Muscle of arm (tissue), 14 donors: ENCODE data around the gene BLOC1S6. TPM values are rescaled to one million over a fixed set of nuclear protein-coding genes. Genes with fewer than 3 reads are reported as not detected.
A peak's percentile ranks its signal among the peaks of the same experiment; 100 is the strongest.

Experiments
- DNase-seq: peaks from one replicate; pipeline ENCODE4 v3.0.0-alpha.2; 2013
- long read RNA-seq, 11 donors: transcript quantifications; one replicate each; lab custom pipeline, GENCODE V29; 2026
- polyA plus RNA-seq, 12 donors: library from polyadenylated mRNA; unstranded; fragments of 120-200 nt; gene quantifications; one replicate each; pipeline ENCODE4 v1.2.1, GENCODE V29; 2013; ENCODE audit not compliant: insufficient read length in 12 of 12

Gene BLOC1S6
- polyA plus RNA-seq, result 10 to 100 TPM in 11 of 12 donors, not detected in 1; 35.3 to 65.4 (median 43.5) TPM
- long read RNA-seq, donor 1, full-length matches to known transcripts, result 9 of 9 reads
- long read RNA-seq, donor 1, partial matches to known transcripts, result 0 of 9 reads
- long read RNA-seq, donor 1, other reads (novel, unspliced or antisense), result 0 of 9 reads
- long read RNA-seq, donor 2, full-length matches to known transcripts, result 10 of 10 reads
- long read RNA-seq, donor 2, partial matches to known transcripts, result 0 of 10 reads
- long read RNA-seq, donor 2, other reads (novel, unspliced or antisense), result 0 of 10 reads
- long read RNA-seq, donor 3, full-length matches to known transcripts, result 6 of 6 reads
- long read RNA-seq, donor 3, partial matches to known transcripts, result 0 of 6 reads
- long read RNA-seq, donor 3, other reads (novel, unspliced or antisense), result 0 of 6 reads
- long read RNA-seq, donor 4, full-length matches to known transcripts, result 4 of 4 reads
- long read RNA-seq, donor 4, partial matches to known transcripts, result 0 of 4 reads
- long read RNA-seq, donor 4, other reads (novel, unspliced or antisense), result 0 of 4 reads
- long read RNA-seq, donor 5, full-length matches to known transcripts, result 17 of 17 reads
- long read RNA-seq, donor 5, partial matches to known transcripts, result 0 of 17 reads
- long read RNA-seq, donor 5, other reads (novel, unspliced or antisense), result 0 of 17 reads
- long read RNA-seq, donor 6, full-length matches to known transcripts, result 8 of 8 reads
- long read RNA-seq, donor 6, partial matches to known transcripts, result 0 of 8 reads
- long read RNA-seq, donor 6, other reads (novel, unspliced or antisense), result 0 of 8 reads
- long read RNA-seq, donor 7, full-length matches to known transcripts, result 6 of 6 reads
- long read RNA-seq, donor 7, partial matches to known transcripts, result 0 of 6 reads
- long read RNA-seq, donor 7, other reads (novel, unspliced or antisense), result 0 of 6 reads
- long read RNA-seq, donor 8, full-length matches to known transcripts, result 14 of 14 reads
- long read RNA-seq, donor 8, partial matches to known transcripts, result 0 of 14 reads
- long read RNA-seq, donor 8, other reads (novel, unspliced or antisense), result 0 of 14 reads
- long read RNA-seq, donor 9, full-length matches to known transcripts, result 5 of 5 reads
- long read RNA-seq, donor 9, partial matches to known transcripts, result 0 of 5 reads
- long read RNA-seq, donor 9, other reads (novel, unspliced or antisense), result 0 of 5 reads
- long read RNA-seq, donor 10, full-length matches to known transcripts, result 17 of 17 reads
- long read RNA-seq, donor 10, partial matches to known transcripts, result 0 of 17 reads
- long read RNA-seq, donor 10, other reads (novel, unspliced or antisense), result 0 of 17 reads
- long read RNA-seq, donor 11, full-length matches to known transcripts, result 15 of 15 reads
- long read RNA-seq, donor 11, partial matches to known transcripts, result 0 of 15 reads
- long read RNA-seq, donor 11, other reads (novel, unspliced or antisense), result 0 of 15 reads

GRCh38 chr15:45587095-45587862 lies at the start of gene BLOC1S6:
Gene BLOC1S6 (plus strand): TSS chr15:45587379. CDS start chr15:45587444, 65 bp downstream.
- DNase-seq, result peak; percentile 96

- DNase-seq, result no peak
Measured at GRCh38 chr15:45539680-45540079, 47.5 kb upstream of the BLOC1S6 start.

- DNase-seq, result no peak
Measured at GRCh38 chr15:45540531-45540930, 46.6 kb upstream of the BLOC1S6 start.

- no peak for DNase-seq
Measured at GRCh38 chr15:45543051-45543450, 44.1 kb upstream of the BLOC1S6 start.

- DNase-seq, result no peak
Measured at GRCh38 chr15:45544266-45545023, 42.7 kb upstream of the BLOC1S6 start.

GRCh38 chr15:45546789-45547188 lies 40.4 kb upstream of the BLOC1S6 start:
- no peak for DNase-seq

- no peak for DNase-seq
Measured at GRCh38 chr15:45548753-45549520, 38.2 kb upstream of the BLOC1S6 start.

GRCh38 chr15:45549541-45550220 lies 37.5 kb upstream of the BLOC1S6 start:
- no peak for DNase-seq

GRCh38 chr15:45550436-45550835 lies 36.7 kb upstream of the BLOC1S6 start:
- DNase-seq, result no peak

- no peak for DNase-seq
Measured at GRCh38 chr15:45551676-45552075, 35.5 kb upstream of the BLOC1S6 start.

GRCh38 chr15:45555934-45556608 lies 31.1 kb upstream of the BLOC1S6 start:
- no peak for DNase-seq

GRCh38 chr15:45572617-45573016 lies 14.6 kb upstream of the BLOC1S6 start:
- DNase-seq, result no peak

- no peak for DNase-seq
Measured at GRCh38 chr15:45573961-45574629, 13.1 kb upstream of the BLOC1S6 start.

GRCh38 chr15:45581919-45582318 lies 5.3 kb upstream of the BLOC1S6 start:
- no peak for DNase-seq

- no peak for DNase-seq
Measured at GRCh38 chr15:45583731-45584639, 3.2 kb upstream of the BLOC1S6 start.
